Lower leg skin (tissue), 4 donors: ENCODE measurements around the gene CBX2. TPM values are rescaled to one million over a fixed set of nuclear protein-coding genes. Genes with fewer than 3 reads are reported as not detected.

Experiments
- DNase-seq, 2 donors: peaks; one replicate each; pipeline ENCODE4 v3.0.0-alpha.2; 2019; ENCODE audit warnings: low spot score in 2 of 2
- H3K4me3 ChIP-seq: fragments of 200-600 bp; sonication (generic); 2 replicates; pipeline ENCODE4 v1.5.1; 2017; ENCODE audit warnings: mild to moderate bottlenecking, low read depth; ENCODE audit not compliant: poor library complexity, severe bottlenecking
- CTCF ChIP-seq, 3 donors: fragments of 450-650 bp; IDR thresholded peaks; one replicate each; pipeline ENCODE4 v1.5.1; 2016; ENCODE audit warnings: antibody characterized with exemption in 3 of 3, mild to moderate bottlenecking in 3 of 3, moderate library complexity in 2 of 3
- POLR2A ChIP-seq, 2 donors: fragments of 450-650 bp; IDR thresholded peaks; one replicate each; pipeline ENCODE4 v1.6.1; 2016 to 2017; ENCODE audit warnings: antibody characterized with exemption in 2 of 2, mild to moderate bottlenecking in 1 of 2, moderate library complexity in 1 of 2
- WGBS, 2 donors: methylation state at CpG; one replicate each; pipeline ENCODE4 v1.1.5; 2018; 5-methylcytosine and 5-hydroxymethylcytosine counted together
- intact Hi-C: fragments of 100-400 bp; cut with DNase I; formaldehyde crosslinking; loops from one replicate; pipeline ENCODE4 v1.15.0; 2023; ENCODE audit warnings: low total_unique reads
- total RNA-seq, 4 donors: library from RNA; depleted of rRNA; stranded (reverse); fragments of >200 nt; gene quantifications; one replicate each; pipeline ENCODE4 v1.1.0, GENCODE V29; 2016

The CBX2 gene
- total RNA-seq, 4 donors from 2014 or later = 1.9 to 3.8 (median 3.1) TPM

GRCh38 chr17:79822583-79823124, 44.7 kb downstream of the CBX2 start:
- no peak overlapping the region for H3K4me3 ChIP-seq
- no peak for DNase-seq
- intact Hi-C loops = no loop called here
- TF ChIP-seq CTCF (IDR thresholded peaks at IDR 0.05) = no peak
- WGBS, 2 donors = 93 to 95% methylated on average over 17 of the region's 17 CpGs

GRCh38 chr17:79824234-79824633, 46.3 kb downstream of the CBX2 start:
- no peak for TF ChIP-seq POLR2A (IDR thresholded peaks at IDR 0.05)
- TF ChIP-seq CTCF (IDR thresholded peaks at IDR 0.05) = no peak
- H3K4me3 ChIP-seq = no peak overlapping the region
- WGBS, 2 donors = 93 to 94% methylated on average over 17 of the region's 17 CpGs
- DNase-seq = no peak
- intact Hi-C loops = no loop called here

GRCh38 chr17:79824893-79825579, 47.1 kb downstream of the CBX2 start:
- no peak for DNase-seq
- no peak for TF ChIP-seq POLR2A (IDR thresholded peaks at IDR 0.05)
- TF ChIP-seq CTCF (IDR thresholded peaks at IDR 0.05) = no peak
- H3K4me3 ChIP-seq = no peak overlapping the region
- intact Hi-C loops = no loop called here
- WGBS, 2 donors = 82 to 90% methylated on average over 6 of the region's 6 CpGs

- intact Hi-C loops = no loop called here
- no peak for DNase-seq
- H3K4me3 ChIP-seq = no peak overlapping the region
- TF ChIP-seq POLR2A (IDR thresholded peaks at IDR 0.05) (no peak), CTCF (IDR thresholded peaks at IDR 0.05) (no peak)
- 93 to 95% methylated on average over 5 of the region's 5 CpGs for WGBS, 2 donors
Observed at GRCh38 chr17:79825580-79825921, 47.6 kb downstream of the CBX2 start.

- 50 to 53% methylated on average over 11 of the region's 11 CpGs for WGBS, 2 donors
- no peak for TF ChIP-seq CTCF (IDR thresholded peaks at IDR 0.05)
- TF ChIP-seq POLR2A (IDR thresholded peaks at IDR 0.05) = no peak
- intact Hi-C loops = no loop called here
- DNase-seq = no peak
- no peak overlapping the region for H3K4me3 ChIP-seq
Observed at GRCh38 chr17:79826204-79826680, 48.3 kb downstream of the CBX2 start.
